ENCODE results near the gene LRMDA.

DNA sequence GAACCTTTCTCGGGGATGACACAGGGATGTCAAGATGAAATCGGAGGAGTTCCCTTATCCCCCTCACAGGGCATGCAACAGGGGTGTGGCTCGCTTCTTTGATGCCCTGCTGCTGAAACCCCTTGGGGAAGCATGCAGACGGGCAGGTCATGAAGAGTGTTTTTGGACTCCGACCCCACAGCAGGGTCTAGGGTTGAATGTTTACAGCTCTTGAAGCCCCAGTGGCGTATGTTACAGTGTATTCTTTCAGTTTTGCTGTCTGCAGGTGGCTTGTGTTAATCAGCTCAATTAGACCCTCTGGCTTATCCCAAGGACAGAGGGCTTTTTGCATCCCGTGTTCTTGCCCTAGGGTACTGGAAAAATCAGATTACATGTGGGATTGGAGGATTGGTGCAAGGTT lies 446.5 kb downstream of the LRMDA start:
- TF ChIP-seq YY1 (IDR thresholded peaks at IDR 0.05; ENCODE audit: low read depth) (no peak), FOXM1 (IDR thresholded peaks at IDR 0.05; ENCODE audit: borderline replicate concordance, low read depth) (no peak), TEAD4 (IDR thresholded peaks at IDR 0.05) (no peak), EGR1 (IDR thresholded peaks at IDR 0.05) (no peak), CEBPB (IDR thresholded peaks at IDR 0.05) (no peak), RAD21 (IDR thresholded peaks at IDR 0.05; ENCODE audit: low read depth) (no peak), CREB1 (IDR thresholded peaks at IDR 0.05; ENCODE audit: low read depth) (no peak), ZBTB7A (IDR thresholded peaks at IDR 0.05; ENCODE audit: low read depth) (no peak)
- TF ChIP-seq, protein P1, sequence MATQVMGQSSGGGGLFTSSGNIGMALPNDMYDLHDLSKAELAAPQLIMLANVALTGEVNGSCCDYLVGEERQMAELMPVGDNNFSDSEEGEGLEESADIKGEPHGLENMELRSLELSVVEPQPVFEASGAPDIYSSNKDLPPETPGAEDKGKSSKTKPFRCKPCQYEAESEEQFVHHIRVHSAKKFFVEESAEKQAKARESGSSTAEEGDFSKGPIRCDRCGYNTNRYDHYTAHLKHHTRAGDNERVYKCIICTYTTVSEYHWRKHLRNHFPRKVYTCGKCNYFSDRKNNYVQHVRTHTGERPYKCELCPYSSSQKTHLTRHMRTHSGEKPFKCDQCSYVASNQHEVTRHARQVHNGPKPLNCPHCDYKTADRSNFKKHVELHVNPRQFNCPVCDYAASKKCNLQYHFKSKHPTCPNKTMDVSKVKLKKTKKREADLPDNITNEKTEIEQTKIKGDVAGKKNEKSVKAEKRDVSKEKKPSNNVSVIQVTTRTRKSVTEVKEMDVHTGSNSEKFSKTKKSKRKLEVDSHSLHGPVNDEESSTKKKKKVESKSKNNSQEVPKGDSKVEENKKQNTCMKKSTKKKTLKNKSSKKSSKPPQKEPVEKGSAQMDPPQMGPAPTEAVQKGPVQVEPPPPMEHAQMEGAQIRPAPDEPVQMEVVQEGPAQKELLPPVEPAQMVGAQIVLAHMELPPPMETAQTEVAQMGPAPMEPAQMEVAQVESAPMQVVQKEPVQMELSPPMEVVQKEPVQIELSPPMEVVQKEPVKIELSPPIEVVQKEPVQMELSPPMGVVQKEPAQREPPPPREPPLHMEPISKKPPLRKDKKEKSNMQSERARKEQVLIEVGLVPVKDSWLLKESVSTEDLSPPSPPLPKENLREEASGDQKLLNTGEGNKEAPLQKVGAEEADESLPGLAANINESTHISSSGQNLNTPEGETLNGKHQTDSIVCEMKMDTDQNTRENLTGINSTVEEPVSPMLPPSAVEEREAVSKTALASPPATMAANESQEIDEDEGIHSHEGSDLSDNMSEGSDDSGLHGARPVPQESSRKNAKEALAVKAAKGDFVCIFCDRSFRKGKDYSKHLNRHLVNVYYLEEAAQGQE (IDR thresholded peaks at IDR 0.05; ENCODE audit: low read depth): no peak
- TF ChIP-seq, protein P2, sequence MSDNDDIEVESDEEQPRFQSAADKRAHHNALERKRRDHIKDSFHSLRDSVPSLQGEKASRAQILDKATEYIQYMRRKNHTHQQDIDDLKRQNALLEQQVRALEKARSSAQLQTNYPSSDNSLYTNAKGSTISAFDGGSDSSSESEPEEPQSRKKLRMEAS (IDR thresholded peaks at IDR 0.05): no peak
- TF ChIP-seq, protein P3, sequence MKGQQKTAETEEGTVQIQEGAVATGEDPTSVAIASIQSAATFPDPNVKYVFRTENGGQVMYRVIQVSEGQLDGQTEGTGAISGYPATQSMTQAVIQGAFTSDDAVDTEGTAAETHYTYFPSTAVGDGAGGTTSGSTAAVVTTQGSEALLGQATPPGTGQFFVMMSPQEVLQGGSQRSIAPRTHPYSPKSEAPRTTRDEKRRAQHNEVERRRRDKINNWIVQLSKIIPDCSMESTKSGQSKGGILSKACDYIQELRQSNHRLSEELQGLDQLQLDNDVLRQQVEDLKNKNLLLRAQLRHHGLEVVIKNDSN (IDR thresholded peaks at IDR 0.05): no peak

Data from Ishikawa (cell line).